Testis (tissue), 2 donors: ENCODE measurements around the gene FST.

Source experiments
- CTCF ChIP-seq, 3 experiments: fragments of 450-650 bp in 2 of 3; fragments of 200-600 bp in 1 of 3; sonication (generic) in 1 of 3; IDR thresholded peaks; one replicate each; pipeline ENCODE4 v1.5.1; 2016 to 2019; ENCODE audit warnings: antibody characterized with exemption in 3 of 3, mild to moderate bottlenecking in 2 of 3, moderate library complexity in 1 of 3
- POLR2A ChIP-seq: fragments of 450-650 bp; IDR thresholded peaks from one replicate; pipeline ENCODE4 v1.6.1; 2017; ENCODE audit warnings: antibody characterized with exemption, mild to moderate bottlenecking, moderate library complexity

GRCh38 chr5:53475320-53475719, 5.1 kb upstream of the FST start:
- no peak for TF ChIP-seq CTCF (IDR thresholded peaks at IDR 0.05)
- TF ChIP-seq POLR2A, result no peak
